NCI-H510A treated with DMSO at 0.1 percent for 48 hours (cell line): ENCODE results near the gene ZNF2.

Source experiments
- DNase-seq: peaks from one replicate; lab custom pipeline; 2025; lab: John Stamatoyannopoulos, UW

The ZNF2 gene

DNA sequence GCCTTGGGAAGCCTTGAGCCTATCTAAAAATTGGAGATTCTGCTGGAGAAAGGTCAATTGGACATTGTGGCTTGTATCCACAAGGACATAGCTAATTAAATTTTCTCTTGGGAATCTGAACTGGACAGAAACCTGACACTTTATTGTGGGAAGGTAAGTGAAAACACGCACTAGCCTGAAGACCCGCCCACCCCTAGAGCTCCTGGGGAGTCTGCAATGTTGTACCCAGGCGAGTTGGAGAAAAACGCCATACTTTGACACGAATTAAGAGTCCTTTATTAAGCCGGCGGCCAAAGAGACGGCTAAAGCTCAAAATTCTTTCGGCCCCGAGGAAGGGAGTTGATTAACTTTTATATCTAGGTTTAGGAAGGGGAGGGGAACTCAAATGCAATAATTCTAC, 40.5 kb downstream of the ZNF2 start:
- no peak for DNase-seq

DNA sequence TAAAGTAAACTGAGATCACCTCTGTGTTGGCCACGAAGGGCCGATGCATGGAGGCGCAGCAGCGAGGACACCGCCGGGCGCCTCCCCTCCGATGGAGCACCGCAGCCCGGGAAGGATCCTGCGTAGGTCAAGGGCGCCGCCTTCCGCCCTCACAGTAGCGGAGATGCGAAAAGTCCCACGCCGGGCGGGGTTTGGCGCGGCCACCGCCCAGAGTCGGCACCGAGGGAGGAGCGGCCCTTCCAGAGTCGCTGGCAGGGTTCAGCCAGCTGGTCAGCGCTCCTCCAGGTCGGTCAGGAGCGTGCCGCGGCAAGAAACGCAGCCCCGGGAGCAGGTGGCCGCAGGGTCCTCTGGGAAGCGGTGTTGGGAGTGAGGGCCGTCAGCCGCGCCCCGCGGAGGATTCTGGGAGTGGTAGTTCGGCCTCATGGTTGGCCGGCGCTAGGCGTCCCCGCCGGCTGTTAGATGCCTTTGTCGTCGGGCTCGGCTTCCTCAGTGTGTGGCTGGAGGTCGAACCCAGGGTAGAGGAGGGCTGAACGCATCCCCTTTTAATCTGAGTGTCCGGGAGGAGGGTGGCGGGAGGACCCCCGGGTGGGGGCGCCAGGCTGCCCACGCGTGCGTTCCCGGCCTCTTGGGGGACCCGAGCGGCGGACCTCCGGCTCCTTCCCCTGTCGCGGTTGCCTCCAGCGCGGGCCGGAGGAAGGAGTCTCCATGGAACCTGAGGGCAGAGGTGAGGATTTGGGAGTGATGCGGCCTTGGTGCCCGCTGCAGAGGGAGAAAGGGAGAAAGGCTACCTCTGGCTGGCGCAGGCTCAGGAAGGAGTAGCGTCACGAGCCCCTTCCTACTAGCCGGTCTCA, 41.7 kb downstream of the ZNF2 start, which contains the start of gene ZNF892:
Gene ZNF892 (plus strand): TSS at position 411 of the 851 bp plus-strand sequence. CDS start 295 bp downstream, at position 706.
- peak; percentile 57 for DNase-seq

DNA sequence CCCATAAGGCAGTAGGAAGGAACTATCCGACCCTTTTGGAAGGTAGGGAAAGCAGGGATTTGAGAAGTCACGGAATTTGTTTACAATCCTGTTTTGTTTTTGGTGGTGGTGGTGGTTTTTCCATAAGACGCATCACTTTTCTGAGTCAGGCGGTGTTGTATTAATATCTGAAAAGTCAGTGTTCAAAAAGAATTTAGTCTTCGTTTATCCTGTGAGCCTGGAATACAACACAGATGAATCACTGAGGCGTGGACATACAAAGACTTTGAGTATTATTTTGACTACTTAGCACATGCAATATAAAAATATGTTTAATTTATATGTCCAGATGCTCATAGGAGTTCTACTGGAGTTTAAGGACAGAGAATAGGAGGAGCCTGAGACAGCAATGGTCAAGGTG, 42.5 kb downstream of the ZNF2 start:
- no peak for DNase-seq

DNA sequence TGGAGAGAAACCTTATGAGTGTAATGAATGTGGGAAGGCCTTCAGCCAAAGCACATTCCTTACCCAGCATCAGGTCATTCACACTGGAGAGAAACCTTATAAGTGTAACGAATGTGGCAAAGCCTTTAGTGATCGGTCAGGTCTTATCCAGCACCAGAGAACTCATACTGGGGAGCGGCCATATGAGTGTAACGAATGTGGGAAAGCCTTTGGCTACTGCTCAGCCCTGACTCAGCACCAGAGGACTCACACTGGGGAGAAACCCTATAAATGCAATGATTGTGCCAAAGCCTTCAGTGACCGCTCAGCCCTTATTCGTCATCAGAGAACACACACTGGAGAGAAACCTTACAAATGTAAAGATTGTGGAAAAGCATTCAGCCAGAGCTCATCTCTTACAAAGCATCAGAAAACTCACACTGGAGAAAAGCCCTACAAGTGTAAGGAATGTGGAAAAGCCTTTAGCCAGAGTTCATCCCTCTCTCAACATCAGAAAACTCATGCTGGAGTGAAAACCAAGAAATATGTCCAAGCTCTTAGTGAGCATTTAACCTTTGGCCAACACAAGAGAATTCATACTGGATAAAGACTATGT, 49.5 kb downstream of the ZNF2 start:
- DNase-seq, result no peak

DNA sequence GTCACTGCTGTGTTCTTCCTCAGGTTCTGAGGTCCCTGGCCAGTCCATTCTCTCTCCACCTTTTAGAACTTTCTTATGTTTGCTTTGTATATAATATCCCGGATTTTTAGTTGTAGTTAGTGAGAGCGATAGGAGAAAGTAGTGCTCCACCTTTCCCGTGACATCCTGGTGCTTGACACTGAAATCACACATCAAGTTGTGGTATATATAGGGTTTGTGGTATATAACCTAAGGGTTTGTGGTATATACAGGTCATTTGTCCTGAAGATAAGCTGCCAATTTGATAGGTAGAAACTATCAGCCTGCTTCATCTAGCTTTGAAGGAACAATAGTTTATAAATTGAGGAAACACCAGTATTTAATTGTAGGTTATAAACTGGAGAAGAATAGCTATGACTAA, 54.8 kb downstream of the ZNF2 start:
- no peak for DNase-seq

GRCh38 chr2:95225658-95226057, 60.0 kb downstream of the ZNF2 start:
- DNase-seq, result no peak

GRCh38 chr2:95231723-95232122, 66.1 kb downstream of the ZNF2 start:
- DNase-seq, result peak; percentile 31

DNA sequence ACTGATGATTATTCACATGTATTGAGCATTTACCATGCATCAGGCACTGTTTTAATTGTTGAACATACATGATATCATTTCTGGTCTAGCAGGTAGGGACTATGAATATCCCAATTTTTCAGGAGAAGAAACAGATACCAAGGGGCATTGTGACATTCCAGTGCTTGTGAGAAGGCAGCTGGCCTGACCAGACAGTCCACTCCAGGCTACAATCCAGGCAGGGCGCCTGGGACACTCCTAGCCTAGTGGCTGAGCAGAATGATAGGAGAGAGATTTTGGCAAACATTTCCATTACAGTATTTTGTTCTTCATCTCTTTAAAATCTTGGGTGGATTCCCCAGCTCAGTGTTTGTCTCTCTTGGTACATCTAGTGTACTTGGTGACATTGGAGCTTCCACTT, 66.6 kb downstream of the ZNF2 start:
- no peak for DNase-seq
